ENCODE data around the gene TPT1. TPM values are rescaled to one million over a fixed set of nuclear protein-coding genes. Genes with fewer than 3 reads are reported as not detected.
"Not testable (repeated sequence)": the region's sequence is repeated elsewhere in the genome, so short reads cannot be mapped to it uniquely, and the experiment has no call there.

Gene TPT1
- total RNA-seq, 2 donors from 2014 or later = 1,970 to 2,340 TPM

GRCh38 chr13:45350152-45350551 is 9.2 kb upstream of the TPT1 start:
- ATAC-seq (ENCODE audit: insufficient number of reproducible peaks, low FRiP score, low read depth) = no peak
- Histone ChIP-seq H3K27me3 (replicated peaks; ENCODE audit: insufficient read depth) (no peaks in the 10 kb centered on the region), H3K4me1 (ENCODE audit: control insufficient read depth in 1 of 2, low read depth in 2 of 2) (peaks cover 0 to 4% of the 10 kb centered on the region in 2 donors), H3K9me3 (no peaks in the 10 kb centered on the region), H3K27ac (no peak overlapping the region), H3K36me3 (peaks cover 23% of the 10 kb centered on the region), H3K4me3 (no peak overlapping the region)
- TF ChIP-seq CTCF (IDR thresholded peaks at IDR 0.05) = no peak
- DNase-seq (ENCODE audit: low spot score) = no peak

- no peak overlapping the region for H3K4me3 ChIP-seq
- no peaks in the 10 kb centered on the region for H3K9me3 ChIP-seq
- peaks cover 16% of the 10 kb centered on the region for H3K36me3 ChIP-seq
- DNase-seq (ENCODE audit: low spot score) (no peak), ATAC-seq (ENCODE audit: insufficient number of reproducible peaks, low FRiP score, low read depth) (no peak)
- H3K4me1 ChIP-seq (ENCODE audit: control insufficient read depth in 1 of 2, low read depth in 2 of 2) = peaks cover 0 to 4% of the 10 kb centered on the region in 2 donors
- H3K27me3 ChIP-seq (replicated peaks; ENCODE audit: insufficient read depth) = no peaks in the 10 kb centered on the region
- H3K27ac ChIP-seq = no peak overlapping the region
- no peak for TF ChIP-seq CTCF (IDR thresholded peaks at IDR 0.05)
These were observed 8.5 kb upstream of the TPT1 start for GRCh38 chr13:45349438-45349837.

- not testable (repeated sequence) for ATAC-seq (ENCODE audit: insufficient number of reproducible peaks, low FRiP score, low read depth); H3K9me3 ChIP-seq; DNase-seq (ENCODE audit: low spot score); H3K27me3 ChIP-seq (replicated peaks; ENCODE audit: insufficient read depth); H3K27ac ChIP-seq; H3K4me3 ChIP-seq
- peaks cover 14% of the 10 kb centered on the region for H3K36me3 ChIP-seq
- H3K4me1 ChIP-seq (ENCODE audit: control insufficient read depth in 1 of 2, low read depth in 2 of 2) = peaks cover 5 to 26% of the 10 kb centered on the region in 2 donors
These were observed 3.1 kb upstream of the TPT1 start for GRCh38 chr13:45344064-45344463.

- not testable (repeated sequence) for DNase-seq (ENCODE audit: low spot score); H3K9me3 ChIP-seq; H3K27me3 ChIP-seq (replicated peaks; ENCODE audit: insufficient read depth); ATAC-seq (ENCODE audit: insufficient number of reproducible peaks, low FRiP score, low read depth); H3K4me3 ChIP-seq
- H3K4me1 ChIP-seq (ENCODE audit: control insufficient read depth in 1 of 2, low read depth in 2 of 2) = peaks cover 14 to 36% of the 10 kb centered on the region in 2 donors
- H3K36me3 ChIP-seq = peaks cover 20% of the 10 kb centered on the region
- peak overlapping the region; percentile 98 to 100 for H3K27ac ChIP-seq
These were observed 2.1 kb upstream of the TPT1 start for GRCh38 chr13:45343102-45343501.

- H3K27ac ChIP-seq = peak overlapping the region; percentile 98 to 100
- DNase-seq (ENCODE audit: low spot score); ATAC-seq (ENCODE audit: insufficient number of reproducible peaks, low FRiP score, low read depth); H3K27me3 ChIP-seq (replicated peaks; ENCODE audit: insufficient read depth); H3K9me3 ChIP-seq: not testable (repeated sequence)
- H3K4me1 ChIP-seq (ENCODE audit: control insufficient read depth in 1 of 2, low read depth in 2 of 2) = peaks cover 18 to 38% of the 10 kb centered on the region in 2 donors
- H3K36me3 ChIP-seq = peaks cover 24% of the 10 kb centered on the region
- peak overlapping the region; percentile 97 for H3K4me3 ChIP-seq
These were observed 1.7 kb upstream of the TPT1 start for GRCh38 chr13:45342668-45343067.

GRCh38 chr13:45341799-45342500 is 967 bp upstream of the TPT1 start:
- Histone ChIP-seq H3K27ac (peak overlapping the region; percentile 98 to 100), H3K9me3 (no peaks in the 10 kb centered on the region), H3K4me3 (peak overlapping the region; percentile 97), H3K36me3 (peaks cover 31% of the 10 kb centered on the region), H3K4me1 (ENCODE audit: control insufficient read depth in 1 of 2, low read depth in 2 of 2) (peaks cover 25 to 43% of the 10 kb centered on the region in 2 donors), H3K27me3 (replicated peaks; ENCODE audit: insufficient read depth) (no peaks in the 10 kb centered on the region)
- TF ChIP-seq CTCF (IDR thresholded peaks at IDR 0.05) = no peak
- peak; percentile 33 for ATAC-seq (ENCODE audit: insufficient number of reproducible peaks, low FRiP score, low read depth)
- DNase-seq (ENCODE audit: low spot score) = peak; percentile 58

All from thoracic aorta (tissue), 2 donors.